Adrenal gland (tissue), 12 donors: Measurements from ENCODE around the gene TBC1D2B. TPM values are rescaled to one million over a fixed set of nuclear protein-coding genes. Genes with fewer than 3 reads are reported as not detected.

ENCODE experiments used
- DNase-seq, 7 donors: peaks; one replicate each; pipeline ENCODE4 v3.0.0-alpha.2; 2019 to 2020
- H3K27ac ChIP-seq, 5 donors: fragments of 200-600 bp; sonication (generic) in 4 of 5; 1 replicate in 3 of 5; 2 replicates in 2 of 5; pipeline versions ENCODE4 v1.5.1 to v1.8.0; 2016 to 2020; ENCODE audit warnings: mild to moderate bottlenecking in 1 of 5
- H3K27me3 ChIP-seq: fragments of 200-600 bp; 2 replicates; pipeline ENCODE4 v1.8.0; 2021
- H3K36me3 ChIP-seq, 2 donors: fragments of 200-600 bp; replicated peaks in 1 of 2; 1 replicate in 1 of 2; 2 replicates in 1 of 2; pipeline versions ENCODE4 v1.5.1 to v1.8.0; 2018 to 2022
- H3K4me1 ChIP-seq, 2 donors: fragments of 200-600 bp; replicated peaks in 1 of 2; 1 replicate in 1 of 2; 2 replicates in 1 of 2; pipeline versions ENCODE4 v1.5.1 to v1.8.0; 2018 to 2021
- H3K4me3 ChIP-seq, 4 donors: fragments of 200-600 bp; sonication (generic) in 3 of 4; one replicate each; pipeline ENCODE4 v1.5.1; 2016 to 2018
- H3K9me3 ChIP-seq, 3 donors: fragments of 200-600 bp; sonication (generic) in 1 of 3; replicated peaks in 1 of 3; 1 replicate in 2 of 3; 2 replicates in 1 of 3; pipeline versions ENCODE4 v1.5.1 to v1.8.0; 2016 to 2021
- POLR2A ChIP-seq, 2 donors: fragments of 450-650 bp; IDR thresholded peaks; one replicate each; pipeline ENCODE4 v1.6.1; 2017; ENCODE audit warnings: antibody characterized with exemption in 2 of 2, mild to moderate bottlenecking in 2 of 2, moderate library complexity in 1 of 2
- WGBS, 4 donors: extraction: QIAGEN DNeasy Blood & Tissue Kit in 2 of 4; methylation state at CpG; one replicate each; pipeline versions ENCODE4 v1.1.5 to v1.1.7; 2013 to 2017; 5-methylcytosine and 5-hydroxymethylcytosine counted together
- intact Hi-C, 2 donors: fragments of 100-400 bp; cut with DNase I; formaldehyde crosslinking; loops; one replicate each; pipeline versions ENCODE4 v1.14.1 to v1.15.0; 2022 to 2023
- polyA plus RNA-seq, 3 donors: library from polyadenylated mRNA; stranded (reverse); fragments of 200-250 nt in 2 of 3; fragments of 350-450 nt in 1 of 3; fragmentation: Illumina TruSeq in 1 of 3; extraction: RNeasy Lipid Tissue Mini Kit (QIAGEN cat#74804) in 1 of 3; gene quantifications; one replicate each; pipeline ENCODE4 v1.2.3, GENCODE V29; 2013 to 2014
- total RNA-seq, 9 donors: library from RNA; depleted of rRNA in 4 of 9; stranded (reverse); fragments of >200 nt in 4 of 9; fragments of 120-200 nt in 1 of 9; fragmentation: NEBNext Ultra II Directional in 1 of 9; extraction: Animal tissue kit (Norgen Biotek cat#: 25700) in 1 of 9; gene quantifications; one replicate each; pipeline versions ENCODE4 v1.1.0 to v1.2.4, GENCODE V29; 2013 to 2023
- TF ChIP-seq, protein P1 (sequence below), 6 experiments: fragments of 450-650 bp in 4 of 6; fragments of 200-600 bp in 2 of 6; sonication (generic) in 1 of 6; IDR thresholded peaks; 1 replicate in 5 of 6; 2 replicates in 1 of 6; pipeline versions ENCODE4 v1.5.1 to v1.8.0; 2016 to 2021; ENCODE audit warnings: antibody characterized with exemption in 6 of 6, mild to moderate bottlenecking in 2 of 6, moderate library complexity in 1 of 6
- donor health status: healthy with polysubstance abuse.
- donor health status: Bipolar disorder and iron deficiency.
- donor health status: DM: yes; HTN: yes; CAD: no.
- donor health status: DM: no; HTN: no; CAD: no.
- donor health status: DM: no; HTN: no; CAD: no.
- donor health status: DM: yes; HTN: yes; CAD: no.

TBC1D2B gene
- total and polyA plus RNA-seq, 12 donors: 16.3 to 95.0 (median 54.6) TPM

GRCh38 chr15:78070049-78070700 is 7.3 kb downstream of the TBC1D2B start:
- Histone ChIP-seq H3K9me3 (no peaks in the 10 kb centered on the region), H3K36me3 (no peaks in the 10 kb centered on the region), H3K27ac (peak overlapping the region; percentile 11 to 98 (median 63)), H3K4me3 (no peak overlapping the region), H3K4me1 (peaks cover 87 to 98% of the 10 kb centered on the region in 2 donors), H3K27me3 (no peaks in the 10 kb centered on the region)
- intact Hi-C loops: no loop called here
- DNase-seq: peak in 3 of 7 donors; percentile 41 to 53 (median 44)
- WGBS, 4 donors: 64 to 67% (median 64%) methylated on average over 4 of the region's 4 CpGs
- TF ChIP-seq, protein P1, sequence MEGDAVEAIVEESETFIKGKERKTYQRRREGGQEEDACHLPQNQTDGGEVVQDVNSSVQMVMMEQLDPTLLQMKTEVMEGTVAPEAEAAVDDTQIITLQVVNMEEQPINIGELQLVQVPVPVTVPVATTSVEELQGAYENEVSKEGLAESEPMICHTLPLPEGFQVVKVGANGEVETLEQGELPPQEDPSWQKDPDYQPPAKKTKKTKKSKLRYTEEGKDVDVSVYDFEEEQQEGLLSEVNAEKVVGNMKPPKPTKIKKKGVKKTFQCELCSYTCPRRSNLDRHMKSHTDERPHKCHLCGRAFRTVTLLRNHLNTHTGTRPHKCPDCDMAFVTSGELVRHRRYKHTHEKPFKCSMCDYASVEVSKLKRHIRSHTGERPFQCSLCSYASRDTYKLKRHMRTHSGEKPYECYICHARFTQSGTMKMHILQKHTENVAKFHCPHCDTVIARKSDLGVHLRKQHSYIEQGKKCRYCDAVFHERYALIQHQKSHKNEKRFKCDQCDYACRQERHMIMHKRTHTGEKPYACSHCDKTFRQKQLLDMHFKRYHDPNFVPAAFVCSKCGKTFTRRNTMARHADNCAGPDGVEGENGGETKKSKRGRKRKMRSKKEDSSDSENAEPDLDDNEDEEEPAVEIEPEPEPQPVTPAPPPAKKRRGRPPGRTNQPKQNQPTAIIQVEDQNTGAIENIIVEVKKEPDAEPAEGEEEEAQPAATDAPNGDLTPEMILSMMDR (IDR thresholded peaks at IDR 0.05): no peak
- TF ChIP-seq POLR2A (IDR thresholded peaks at IDR 0.05): no peak

DNA sequence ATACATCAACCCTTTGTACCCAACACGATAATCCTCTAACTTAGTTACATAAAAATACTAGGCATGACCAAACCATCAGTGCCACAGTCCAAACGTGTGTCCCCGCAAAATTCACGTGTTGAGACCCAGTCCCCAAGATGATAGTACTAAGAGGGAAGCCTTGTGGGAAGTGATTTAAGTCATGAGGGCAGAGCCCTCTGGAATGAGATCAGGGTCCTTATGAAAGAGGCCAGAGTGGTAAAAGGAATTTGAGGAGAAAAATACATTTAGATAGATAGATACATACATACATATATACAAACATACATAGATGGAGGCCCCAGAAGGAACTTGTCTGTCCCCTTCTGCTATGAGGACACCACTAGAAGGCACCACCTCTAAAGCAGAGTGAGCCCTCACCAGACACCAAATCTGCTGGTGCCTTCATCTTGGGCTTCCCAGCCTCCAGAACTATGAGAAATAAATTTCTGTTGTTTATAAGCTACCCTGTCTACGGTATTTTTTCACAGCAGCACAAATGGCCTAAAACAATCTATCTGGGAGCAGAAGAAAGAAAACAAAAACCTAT is 8.0 kb downstream of the TBC1D2B start:
- no peaks in the 10 kb centered on the region for H3K9me3 ChIP-seq
- H3K4me3 ChIP-seq: no peak overlapping the region
- H3K4me1 ChIP-seq: peaks cover 93 to 98% of the 10 kb centered on the region in 2 donors
- no peaks in the 10 kb centered on the region for H3K36me3 ChIP-seq
- peak overlapping the region; percentile 23 to 98 (median 82) for H3K27ac ChIP-seq
- 66 to 73% (median 68%) methylated on average over 5 of the region's 5 CpGs for WGBS, 4 donors
- TF ChIP-seq, protein P1 (IDR thresholded peaks at IDR 0.05): no peak
- no peak for TF ChIP-seq POLR2A (IDR thresholded peaks at IDR 0.05)
- no peak for DNase-seq
- no peaks in the 10 kb centered on the region for H3K27me3 ChIP-seq
- intact Hi-C loops: no loop called here

- no peaks in the 10 kb centered on the region for H3K27me3 ChIP-seq
- H3K36me3 ChIP-seq: no peaks in the 10 kb centered on the region
- H3K4me1 ChIP-seq: peaks cover 97 to 98% of the 10 kb centered on the region in 2 donors
- no peak overlapping the region for H3K4me3 ChIP-seq
- WGBS, 4 donors: 61 to 78% (median 71%) methylated on average over 7 of the region's 7 CpGs
- DNase-seq: no peak
- peak overlapping the region; percentile 23 to 98 (median 82) for H3K27ac ChIP-seq
- no peaks in the 10 kb centered on the region for H3K9me3 ChIP-seq
- TF ChIP-seq, protein P1 (IDR thresholded peaks at IDR 0.05): no peak
- TF ChIP-seq POLR2A (IDR thresholded peaks at IDR 0.05): no peak
- intact Hi-C loops: no loop called here
Measured at GRCh38 chr15:78069052-78069414, 8.5 kb downstream of the TBC1D2B start.

- Histone ChIP-seq H3K27me3 (no peaks in the 10 kb centered on the region), H3K4me3 (no peak overlapping the region), H3K4me1 (peaks cover 89 to 98% of the 10 kb centered on the region in 2 donors), H3K9me3 (no peaks in the 10 kb centered on the region), H3K36me3 (no peaks in the 10 kb centered on the region), H3K27ac (peak overlapping the region; percentile 82 to 98 (median 91))
- TF ChIP-seq, protein P1 (IDR thresholded peaks at IDR 0.05): no peak
- TF ChIP-seq POLR2A (IDR thresholded peaks at IDR 0.05): peak in 1 of 2 donors; percentile 45
- intact Hi-C loops: no loop called here
- 0 to 22% (median 5%) methylated on average over 1 of the region's 1 CpG for WGBS, 4 donors
- peak in 6 of 7 donors; percentile 53 to 81 (median 68) for DNase-seq
Measured at GRCh38 chr15:78067328-78068228, 9.9 kb downstream of the TBC1D2B start.
